DOHH2 (cell line): ENCODE results near the gene HSF2BP.

ENCODE experiments used
- CTCF ChIP-seq: fragments of 200-600 bp; sonication (generic); IDR thresholded peaks from one replicate; pipeline ENCODE4 v1.5.1; 2014; ENCODE audit warnings: antibody characterized with exemption, mild to moderate bottlenecking, low read depth, low read length; ENCODE audit not compliant: poor library complexity, severe bottlenecking
- EZH2phosphoT487 ChIP-seq: fragments of 200-600 bp; sonication (generic); IDR thresholded peaks from 2 replicates; pipeline ENCODE4 v1.6.1; 2017; ENCODE audit warnings: borderline replicate concordance, mild to moderate bottlenecking, antibody characterized with exemption, low read length, moderate library complexity, mixed read lengths

GRCh38 chr21:43679951-43680350 is 20.7 kb upstream of the HSF2BP start:
- no peak for TF ChIP-seq CTCF
- TF ChIP-seq EZH2phosphoT487 = no peak
